GM21515 (cell line): ENCODE results near the gene AFG1L.
A peak's percentile ranks its signal among the peaks of the same experiment; 100 is the strongest.
"Not testable (repeated sequence)": the region's sequence is repeated elsewhere in the genome, so short reads cannot be mapped to it uniquely, and the experiment has no call there.

Experiments used
- ATAC-seq: cut with Tn5 transposase; IDR thresholded peaks from one replicate; pipeline ENCODE4 v1.9.1; 2021; ENCODE audit not compliant: unreplicated experiment

Gene AFG1L

DNA sequence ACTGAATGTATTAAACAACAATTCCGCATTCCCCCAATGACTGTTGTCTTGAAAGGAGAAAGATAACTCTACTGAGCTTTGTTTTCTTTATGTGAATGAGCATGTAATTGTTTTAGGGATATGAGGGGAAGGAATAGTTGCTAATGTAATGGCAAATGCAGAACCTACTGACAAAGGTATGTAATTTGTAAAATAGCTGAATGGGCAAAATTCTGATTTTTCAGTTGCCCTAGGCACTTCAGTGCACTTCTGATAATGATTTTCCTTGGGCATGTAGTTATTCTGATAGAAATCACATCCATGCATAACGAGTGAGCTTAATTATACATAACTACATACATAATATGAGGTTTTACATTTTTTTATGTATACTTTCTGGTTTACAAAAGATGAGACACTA, 212.5 kb downstream of the AFG1L start:
- no peak for ATAC-seq

GRCh38 chr6:108510461-108511319, 215.8 kb downstream of the AFG1L start:
- ATAC-seq, result no peak

GRCh38 chr6:108518714-108519576, 224.1 kb downstream of the AFG1L start:
- no peak for ATAC-seq

GRCh38 chr6:108521616-108522107, 226.8 kb downstream of the AFG1L start:
- no peak for ATAC-seq

DNA sequence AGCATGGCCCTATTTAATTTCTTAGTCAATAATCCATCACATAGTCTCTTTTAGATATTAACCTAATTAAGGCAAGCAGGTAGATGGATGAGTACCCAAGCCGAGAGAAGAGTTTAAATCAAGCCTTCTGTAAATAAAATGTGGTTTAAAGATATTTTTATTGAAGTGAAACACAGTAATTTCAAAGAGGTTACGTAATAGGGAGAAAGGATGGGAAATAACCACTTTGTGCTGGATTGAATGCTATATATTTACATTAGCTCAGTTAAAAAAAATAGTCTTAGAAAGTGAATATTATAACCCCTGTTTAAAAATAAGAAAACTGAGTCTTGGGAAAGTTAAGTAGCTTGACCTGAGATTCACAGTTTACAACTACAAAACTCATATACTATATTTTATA, 228.8 kb downstream of the AFG1L start:
- ATAC-seq, result no peak

DNA sequence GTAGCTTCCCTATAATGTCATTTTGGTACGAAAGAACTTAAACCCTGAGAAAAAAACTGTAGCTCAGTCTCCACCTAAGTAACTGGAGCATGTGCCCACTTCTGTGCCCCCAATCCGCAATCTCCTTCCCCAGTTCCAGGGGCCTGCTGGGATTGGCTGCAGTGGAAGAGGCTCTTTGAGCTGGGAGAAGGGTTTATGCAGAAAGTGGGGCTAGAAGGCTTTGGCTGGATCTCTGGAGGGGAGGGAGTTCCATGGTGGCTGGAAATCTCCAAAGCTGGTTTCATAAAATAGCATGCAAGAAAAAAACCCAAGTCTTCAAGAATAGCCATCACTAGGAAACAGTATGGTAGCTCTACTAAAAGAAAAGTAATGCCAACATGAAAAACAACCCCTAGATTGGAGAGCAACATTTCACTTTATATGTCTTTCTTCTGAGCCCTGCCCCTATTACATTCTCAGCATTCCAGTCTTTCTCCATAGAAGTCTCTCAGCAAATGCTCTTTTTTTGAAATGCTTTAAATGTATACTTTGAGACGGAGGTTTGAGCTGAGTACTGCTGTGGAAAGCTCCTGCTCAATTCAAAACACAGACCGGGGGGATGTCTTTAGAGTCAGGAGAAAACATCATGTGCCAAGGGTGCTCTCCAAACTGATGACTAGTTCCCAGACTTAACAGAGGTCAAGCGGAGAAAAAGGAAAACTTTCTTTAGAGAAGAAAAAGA, 229.8 kb downstream of the AFG1L start:
- ATAC-seq, result no peak

GRCh38 chr6:108526739-108527174, 231.9 kb downstream of the AFG1L start:
- ATAC-seq, result no peak

DNA sequence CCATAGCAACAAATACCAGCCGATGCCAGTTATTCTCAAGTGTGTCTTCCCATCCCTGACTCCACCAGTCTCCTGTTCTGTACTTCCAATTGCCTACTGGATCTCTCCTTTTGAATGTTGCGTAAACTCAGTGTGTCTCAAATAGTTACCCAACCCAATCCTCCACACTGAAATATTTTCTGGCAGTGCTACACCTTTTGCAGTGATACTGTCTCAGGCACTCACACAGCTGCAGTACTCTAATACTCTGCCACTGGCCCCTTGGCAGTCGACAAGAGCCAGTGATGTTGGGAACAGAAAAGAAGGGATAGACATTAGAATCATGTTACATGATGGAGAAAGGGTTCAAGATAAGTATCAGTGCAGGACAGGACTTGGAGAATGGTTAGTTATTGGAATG, 234.0 kb downstream of the AFG1L start:
- ATAC-seq, result no peak

DNA sequence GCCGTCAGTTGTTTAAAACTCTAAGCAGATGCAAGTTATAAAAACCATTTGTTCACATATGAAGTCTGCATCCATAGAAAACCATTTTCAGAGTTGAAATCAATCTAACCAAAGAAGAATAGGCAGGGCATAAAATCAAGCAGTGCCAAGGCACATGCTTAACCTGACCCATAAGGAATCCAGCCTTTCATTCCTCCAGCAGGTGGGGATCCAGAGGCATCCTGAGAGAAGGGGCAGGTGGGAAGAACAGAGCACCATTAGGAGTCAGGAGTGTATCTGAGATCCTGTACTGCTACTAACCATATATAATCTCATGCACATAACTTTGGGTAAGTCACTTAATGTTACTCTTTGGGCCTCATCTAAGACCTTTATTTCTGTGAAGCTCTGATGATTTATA, 236.5 kb downstream of the AFG1L start:
- no peak for ATAC-seq

- ATAC-seq, result no peak
Measured at GRCh38 chr6:108535114-108535742, 240.4 kb downstream of the AFG1L start.

GRCh38 chr6:108535920-108536535, 241.2 kb downstream of the AFG1L start:
- ATAC-seq, result not testable (repeated sequence)

DNA sequence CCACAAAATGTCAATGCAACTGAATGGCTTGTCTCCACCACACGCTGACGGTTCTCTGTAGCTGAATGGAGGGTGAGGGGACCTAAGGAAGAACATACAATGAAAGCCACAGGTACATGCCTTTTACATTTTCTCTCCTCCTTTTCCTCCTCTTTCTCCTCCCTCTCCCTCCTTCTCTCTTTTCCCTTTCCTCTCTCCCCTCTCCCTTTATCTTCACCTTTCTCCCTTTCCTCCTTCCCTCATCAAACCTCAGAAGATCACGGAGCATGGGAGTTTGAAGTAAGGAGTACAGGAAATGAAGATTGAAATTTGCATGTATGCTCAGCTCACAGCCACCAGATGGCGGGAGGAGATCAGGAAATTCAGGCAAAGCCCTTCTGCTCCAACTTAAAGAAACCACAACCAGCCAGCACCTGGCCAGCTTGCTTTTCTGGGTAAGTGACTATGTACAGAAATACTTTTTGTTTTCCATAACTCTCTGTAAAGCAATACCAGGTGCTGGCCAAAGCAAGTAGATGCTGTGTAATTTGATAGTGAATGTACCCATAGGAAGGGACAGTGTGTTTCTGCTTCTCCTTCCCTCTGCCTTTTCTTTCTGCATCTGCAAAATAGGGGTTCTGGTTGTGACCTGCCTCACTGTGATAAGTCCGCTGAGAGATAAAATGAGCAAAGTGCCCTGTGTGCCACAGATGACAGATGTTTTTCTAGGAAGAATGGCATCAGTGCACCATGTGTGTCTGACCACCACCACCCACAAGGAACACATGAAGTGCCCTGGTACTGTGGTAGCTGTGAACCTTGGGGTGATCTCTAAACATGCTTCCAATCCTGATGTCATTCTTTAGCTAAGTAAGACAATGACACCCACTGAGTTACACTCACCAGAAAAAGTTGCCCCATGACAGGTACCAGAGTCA, 247.2 kb downstream of the AFG1L start:
- peak; percentile 72 for ATAC-seq

- ATAC-seq, result no peak
Measured at GRCh38 chr6:108543175-108543940, 248.5 kb downstream of the AFG1L start.

DNA sequence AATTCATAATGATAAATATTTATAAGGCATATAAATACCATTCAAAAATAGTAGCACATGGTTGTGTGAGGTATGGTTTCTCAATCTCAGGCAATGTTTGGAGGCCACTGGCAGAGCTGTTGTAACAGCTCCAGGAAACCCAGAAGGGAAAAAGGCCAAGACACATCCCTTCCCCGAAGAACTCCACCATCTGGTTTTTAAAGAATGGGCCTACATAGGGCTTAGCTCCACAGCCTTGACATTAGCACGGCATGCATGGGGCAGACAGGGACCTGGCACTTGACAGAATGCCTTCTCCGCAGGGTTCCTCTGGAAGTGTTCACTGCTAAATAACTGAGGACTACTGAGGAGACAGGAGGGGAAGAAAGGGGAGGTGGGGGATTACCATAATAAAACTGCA, 249.8 kb downstream of the AFG1L start:
- no peak for ATAC-seq

DNA sequence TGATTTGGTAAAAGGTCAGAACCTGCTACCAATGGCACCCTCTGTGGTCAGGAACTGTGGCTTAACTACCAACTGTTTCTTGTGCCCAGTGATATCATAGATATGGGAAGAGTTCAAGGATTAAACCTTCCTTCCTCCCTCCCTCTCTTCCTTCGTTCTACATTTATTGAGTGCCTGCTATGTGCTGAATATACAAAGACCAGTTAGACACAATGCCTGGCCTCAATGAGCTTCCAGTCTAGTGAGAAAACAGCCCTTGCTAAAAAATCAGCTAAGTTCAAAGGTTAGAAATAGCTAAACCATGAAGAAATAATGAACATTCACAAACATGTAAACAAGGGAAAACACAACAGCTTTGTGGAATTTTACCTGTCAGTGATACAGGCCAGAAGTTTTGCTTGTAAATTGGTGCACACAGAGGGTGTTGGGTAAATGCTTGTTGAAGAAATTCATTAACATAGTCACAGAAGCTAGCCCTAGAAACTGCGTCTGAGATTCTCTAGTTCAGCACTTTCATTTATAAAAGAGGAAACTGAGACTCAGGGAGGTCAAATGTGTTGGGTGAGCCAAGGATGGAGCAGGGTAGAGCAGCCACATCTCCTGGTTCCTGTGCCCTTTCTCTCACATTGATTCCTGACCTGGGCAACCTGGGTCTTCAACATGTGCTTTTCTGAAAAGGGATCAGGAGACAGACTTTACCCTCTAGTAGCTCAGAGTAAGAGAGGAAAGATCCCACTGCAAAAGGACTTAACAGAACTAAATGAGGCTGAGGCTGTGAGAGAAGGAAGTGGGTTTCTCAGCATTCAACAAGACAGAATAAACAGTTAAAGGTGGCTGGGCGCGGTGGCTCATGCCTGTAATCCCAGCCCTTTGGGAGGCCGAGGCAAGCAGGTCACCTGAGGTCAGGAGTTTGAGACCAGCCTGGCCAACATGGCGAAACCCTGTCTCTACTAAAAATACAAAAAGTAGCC, 251.5 kb downstream of the AFG1L start:
- ATAC-seq, result no peak

DNA sequence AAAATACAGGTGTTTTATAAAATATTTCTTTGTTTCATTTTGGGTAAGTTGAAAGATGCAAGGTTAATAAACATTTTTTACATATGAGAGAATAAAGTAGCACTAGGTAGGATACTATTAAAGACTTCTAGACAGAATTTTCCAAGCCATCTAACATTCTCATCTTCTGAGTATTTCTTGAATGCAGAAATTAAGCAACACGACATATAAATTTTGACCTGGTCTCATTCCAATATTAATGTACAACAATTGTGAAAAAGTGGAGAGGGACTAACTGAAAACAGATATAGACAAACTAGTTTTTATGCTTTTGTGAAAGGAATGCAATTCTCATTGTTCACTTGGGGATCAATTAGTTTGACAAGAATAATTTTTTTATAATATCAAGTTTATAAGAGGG, 254.4 kb downstream of the AFG1L start:
- no peak for ATAC-seq

GRCh38 chr6:108549741-108550140, 254.9 kb downstream of the AFG1L start:
- no peak for ATAC-seq
